GM21381 (cell line): ENCODE results near the gene SLC33A1.
A peak's percentile ranks its signal among the peaks of the same experiment; 100 is the strongest.
"Not testable (repeated sequence)": the region's sequence is repeated elsewhere in the genome, so short reads cannot be mapped to it uniquely, and the experiment has no call there.

ENCODE experiments used
- ATAC-seq: cut with Tn5 transposase; IDR thresholded peaks from one replicate; pipeline ENCODE4 v1.9.1; 2021; ENCODE audit warnings: mild to moderate bottlenecking, moderate library complexity; ENCODE audit not compliant: unreplicated experiment

The SLC33A1 gene

GRCh38 chr3:155862290-155862982, 8.2 kb upstream of the SLC33A1 start:
- not testable (repeated sequence) for ATAC-seq

DNA sequence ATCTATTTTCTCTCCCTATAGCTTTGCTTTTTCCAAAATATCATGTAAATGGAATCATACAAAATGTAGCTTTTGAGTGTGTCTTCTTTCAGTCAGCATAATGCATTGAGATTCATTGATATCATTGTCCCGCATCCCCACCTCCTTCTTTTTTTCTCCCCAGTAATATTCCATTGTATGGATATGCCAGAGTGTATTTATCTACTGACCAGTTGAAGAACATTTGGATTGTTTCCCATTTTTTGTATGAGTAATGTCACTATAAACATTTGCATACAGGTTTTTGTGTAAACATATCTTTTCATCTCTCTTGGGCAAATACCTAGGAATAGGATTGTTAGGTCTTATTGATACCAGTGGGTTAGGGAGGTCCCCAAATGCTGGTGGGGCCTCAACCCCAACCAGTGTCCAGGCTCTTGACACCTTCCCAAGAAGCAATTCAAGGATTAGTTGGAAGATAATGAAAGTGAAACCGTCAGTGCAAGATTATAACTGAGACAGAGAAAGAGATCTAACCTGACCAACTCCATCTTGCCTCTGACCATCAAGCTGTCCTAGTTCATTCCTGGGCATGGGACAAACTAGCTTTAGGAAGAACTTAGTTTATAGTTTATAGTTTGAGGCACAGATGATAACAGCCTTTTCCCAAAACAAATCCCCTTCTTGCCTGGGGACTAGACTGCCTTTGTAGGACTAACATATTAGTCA, 7.4 kb upstream of the SLC33A1 start:
- no peak for ATAC-seq

- ATAC-seq, result not testable (repeated sequence)
Observed at GRCh38 chr3:155860424-155860823, 6.2 kb upstream of the SLC33A1 start.

GRCh38 chr3:155859859-155860258, 5.6 kb upstream of the SLC33A1 start:
- no peak for ATAC-seq

- no peak for ATAC-seq
Observed at GRCh38 chr3:155853214-155854140, 750 bp downstream of the SLC33A1 start.

DNA sequence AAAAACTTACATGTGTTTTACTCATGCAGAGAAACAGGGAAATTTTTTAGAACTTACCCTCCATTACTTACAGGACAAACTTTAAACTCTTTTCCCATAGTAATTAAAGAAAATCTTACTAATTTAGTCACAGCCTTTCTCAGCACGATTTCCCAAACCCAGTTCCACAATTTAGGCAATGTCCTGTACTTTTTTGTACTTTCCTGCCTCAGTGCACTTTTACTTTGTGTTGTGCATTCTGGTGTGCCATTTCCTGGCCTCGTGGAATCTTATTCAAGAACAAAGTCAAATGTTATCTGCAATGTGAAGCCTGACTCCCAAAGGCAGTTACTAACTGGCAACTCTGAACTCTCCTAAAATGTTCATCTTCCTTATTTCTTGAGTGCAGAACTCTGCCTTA, 1.9 kb downstream of the SLC33A1 start:
- ATAC-seq, result no peak

GRCh38 chr3:155849404-155849803, 4.8 kb downstream of the SLC33A1 start:
- not testable (repeated sequence) for ATAC-seq

DNA sequence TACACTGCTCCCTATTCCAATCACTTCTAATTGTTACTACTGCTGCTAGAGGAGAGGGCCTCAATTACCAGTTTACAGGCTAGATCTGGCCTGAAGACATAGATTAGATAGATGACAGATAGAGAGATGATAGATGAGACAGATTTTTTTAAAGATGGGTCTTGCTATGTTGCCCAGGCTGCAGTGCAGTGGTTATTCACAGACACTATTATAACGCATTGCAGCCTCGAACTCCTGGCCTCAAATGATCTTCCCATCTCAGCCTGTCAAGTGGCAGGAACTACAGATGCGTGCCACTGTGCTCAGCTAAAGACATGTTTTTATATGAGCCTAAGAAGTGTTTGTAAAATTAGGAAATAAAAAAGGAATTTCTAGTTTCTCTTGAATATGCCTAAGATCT, 6.2 kb downstream of the SLC33A1 start:
- ATAC-seq, result no peak

DNA sequence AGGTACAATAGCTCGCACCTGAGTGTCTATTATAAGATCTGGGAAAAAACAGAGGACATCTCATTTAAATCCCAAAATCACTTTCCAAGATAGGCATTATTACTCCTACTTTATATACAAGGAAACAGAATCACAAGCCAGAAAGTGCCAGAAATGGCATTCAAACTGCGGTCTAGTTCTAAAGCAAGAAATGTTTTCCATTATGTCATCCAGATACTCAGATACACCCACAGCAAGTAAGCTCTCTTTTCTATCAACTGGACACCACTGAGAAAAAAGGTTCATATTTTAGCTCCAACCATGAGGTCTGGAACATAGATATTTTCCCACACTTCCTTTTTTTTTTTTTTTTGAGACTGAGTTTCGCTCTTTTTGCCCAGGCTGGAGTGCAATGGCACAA, 8.1 kb downstream of the SLC33A1 start:
- ATAC-seq, result no peak

DNA sequence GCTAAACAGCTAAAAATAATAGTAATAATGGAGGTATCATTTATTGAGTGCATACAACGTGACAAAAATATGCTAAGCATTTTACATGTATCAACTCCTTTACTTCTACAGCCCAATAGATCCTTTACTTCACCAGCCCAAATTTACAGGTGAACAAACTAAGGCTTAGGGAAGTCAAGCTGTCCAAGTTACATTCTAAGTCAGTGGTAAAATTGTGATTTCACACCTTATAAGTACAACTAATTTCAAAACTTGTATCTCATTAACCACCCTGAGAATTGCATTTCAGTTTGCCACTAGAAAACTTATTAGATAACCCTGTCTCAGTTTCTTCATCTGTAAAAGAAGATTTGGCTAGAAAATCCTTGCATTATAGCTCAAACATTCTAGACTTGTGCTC, 10.7 kb downstream of the SLC33A1 start:
- ATAC-seq, result no peak

DNA sequence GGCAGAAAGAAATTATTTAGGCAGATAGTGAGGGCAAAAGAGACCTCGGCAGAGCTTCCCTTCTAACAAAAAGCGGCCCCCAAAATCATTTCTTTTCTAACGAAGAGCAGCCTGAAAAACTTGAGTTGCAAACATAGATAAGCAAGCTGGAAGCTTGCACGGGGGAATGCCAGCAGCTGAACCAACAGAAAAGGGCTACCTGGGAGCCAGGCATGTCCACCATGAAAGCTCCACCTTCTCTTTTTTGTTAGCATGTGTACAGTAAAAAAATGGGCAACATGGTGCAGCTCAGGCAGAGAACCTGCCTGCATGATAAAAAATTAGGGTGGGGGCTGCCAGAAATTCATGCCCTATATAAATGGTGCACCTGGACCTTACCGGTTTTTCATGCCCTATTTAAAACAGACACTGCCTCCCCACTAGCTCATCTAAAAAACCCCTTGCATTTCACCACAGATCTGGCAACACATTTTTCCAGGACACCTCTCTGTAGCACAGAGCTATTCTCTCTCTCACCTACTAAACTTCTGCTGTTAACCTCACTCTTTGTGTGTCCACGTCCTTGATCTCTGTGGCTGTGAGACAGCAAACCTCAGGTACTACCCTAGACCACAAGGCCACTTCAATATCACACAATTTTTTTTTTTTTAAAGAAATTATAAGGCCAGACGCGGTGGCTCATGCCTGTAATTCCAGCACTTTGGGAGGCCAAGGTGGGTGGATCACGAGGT, 18.7 kb downstream of the SLC33A1 start:
- no peak for ATAC-seq

DNA sequence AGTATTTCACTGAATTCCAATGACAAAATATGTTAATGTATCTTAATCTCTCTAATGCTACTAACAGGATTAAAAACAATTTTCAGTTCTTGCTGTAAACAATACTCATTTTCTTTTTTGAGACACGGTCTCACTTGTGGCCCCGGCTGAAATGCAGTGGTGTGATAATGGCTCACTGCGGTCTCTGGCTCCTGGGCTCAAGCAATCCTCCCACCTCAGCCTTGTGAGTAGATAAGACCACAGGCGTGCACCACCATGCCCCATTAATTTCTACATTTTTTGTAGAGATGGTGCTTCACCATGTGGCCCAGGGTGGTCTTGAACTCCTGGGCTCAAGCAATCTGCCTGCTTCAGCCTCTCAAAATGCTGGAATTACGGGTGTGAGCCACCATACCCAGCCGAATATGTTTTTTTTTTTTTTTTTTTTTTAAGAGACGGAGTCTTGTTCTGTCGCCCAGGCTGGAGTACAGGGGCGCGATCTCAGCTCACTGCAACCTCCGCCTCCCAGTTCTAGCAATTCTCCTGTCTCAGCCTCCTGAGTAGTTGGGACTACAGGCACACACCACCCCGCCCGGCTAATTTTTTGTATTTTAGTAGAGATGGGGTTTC, 25.6 kb downstream of the SLC33A1 start:
- ATAC-seq, result not testable (repeated sequence)

DNA sequence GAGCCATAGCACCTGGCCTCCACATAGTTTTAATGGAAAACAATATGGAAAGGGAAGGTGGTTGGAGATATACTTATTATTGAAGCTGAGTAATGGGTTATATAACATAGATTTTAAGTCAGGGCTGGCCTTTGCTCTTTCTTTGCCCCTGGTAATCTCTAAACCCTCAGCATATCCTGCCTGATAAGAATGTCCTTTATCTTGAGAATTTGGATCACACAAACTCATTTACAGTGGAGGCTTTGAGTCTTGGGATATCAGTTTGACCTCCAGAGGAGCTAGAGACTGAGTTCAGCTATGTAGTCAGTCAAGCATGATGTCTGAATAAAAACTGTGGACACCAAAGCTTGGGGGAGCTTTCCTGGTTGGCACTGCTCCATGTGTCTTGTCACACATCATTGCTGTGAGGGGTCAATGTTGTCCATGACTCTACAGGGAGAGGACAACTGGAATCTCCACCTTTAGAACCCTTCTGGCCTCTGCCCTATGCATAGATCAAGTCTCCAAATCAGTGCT, 39.1 kb downstream of the SLC33A1 start:
- no peak for ATAC-seq

GRCh38 chr3:155813224-155813623, 41.0 kb downstream of the SLC33A1 start:
- ATAC-seq, result not testable (repeated sequence)

DNA sequence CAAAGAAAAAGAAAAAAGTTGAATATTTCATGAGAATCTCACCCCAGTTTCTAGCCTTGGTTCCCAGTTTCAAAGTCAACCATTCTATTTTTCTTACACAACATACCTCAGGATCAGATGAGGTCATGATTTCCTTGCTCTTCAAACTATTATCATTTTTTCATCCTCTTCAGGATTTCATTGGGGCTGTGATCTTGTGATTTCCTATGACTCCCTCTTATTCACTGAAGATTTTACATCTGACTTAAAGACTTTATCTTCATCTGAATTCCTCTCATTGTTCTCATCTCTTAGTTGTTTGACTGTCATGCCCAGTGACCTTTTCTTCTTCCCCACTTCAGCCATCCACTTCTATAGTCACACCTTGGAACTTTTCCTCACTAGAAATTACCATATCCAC, 45.0 kb downstream of the SLC33A1 start:
- ATAC-seq, result no peak

GRCh38 chr3:155807823-155808222, 46.4 kb downstream of the SLC33A1 start:
- ATAC-seq, result no peak

GRCh38 chr3:155805802-155806618, 48.2 kb downstream of the SLC33A1 start, which contains the start of gene C3orf33:
C3orf33 (minus strand) TSS chr3:155806278; CDS start chr3:155806252, 26 bp downstream.
- peak; percentile 98 for ATAC-seq

GRCh38 chr3:155805204-155805801, 48.9 kb downstream of the SLC33A1 start:
- ATAC-seq, result no peak

DNA sequence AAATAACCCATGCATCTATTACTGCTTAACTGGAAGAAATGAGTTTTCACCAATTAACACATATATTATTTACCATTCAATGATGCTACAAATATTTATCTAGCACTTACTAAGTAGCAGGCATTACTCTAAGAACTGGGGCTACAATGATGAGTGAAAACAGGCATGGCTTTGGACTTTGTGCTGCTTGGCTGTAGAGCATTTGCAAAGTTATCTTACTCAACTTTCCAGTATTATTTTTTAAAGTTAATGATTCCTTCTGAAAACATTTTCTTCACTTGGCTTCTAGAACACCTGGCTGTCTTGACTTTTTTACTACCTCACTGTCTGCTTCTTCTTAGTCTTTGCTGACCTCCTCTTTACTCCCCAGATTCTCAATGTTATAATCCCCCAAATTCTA, 49.9 kb downstream of the SLC33A1 start:
- ATAC-seq, result no peak
